ENCODE data around the gene SUSD6. TPM values are rescaled to one million over a fixed set of nuclear protein-coding genes. Genes with fewer than 3 reads are reported as not detected.

SUSD6 gene
- total RNA-seq, 1 donor: 17.7 TPM

DNA sequence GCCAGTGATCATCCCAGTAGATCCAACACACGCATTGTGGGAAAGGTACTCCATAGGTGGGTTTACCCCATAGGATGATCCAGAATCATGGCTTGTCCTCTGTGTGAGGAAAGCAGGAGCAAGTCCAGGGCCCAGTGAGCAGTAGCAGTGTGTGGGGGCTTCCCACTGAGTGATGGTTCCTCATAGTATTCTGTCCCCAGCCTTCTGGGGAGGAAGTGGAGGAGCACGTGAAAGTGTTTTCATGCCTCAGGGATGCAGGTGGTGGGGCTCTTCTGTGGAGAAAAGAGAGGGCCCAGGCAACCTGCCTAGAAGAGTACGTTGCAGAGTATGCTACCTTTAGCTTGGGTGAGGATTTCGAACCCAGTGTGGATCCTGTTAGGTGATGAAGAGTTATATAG is 56.5 kb downstream of the SUSD6 start:
- Histone ChIP-seq H3K4me2 (ENCODE audit: insufficient read depth, low read length) (no peak overlapping the region), H3K36me3 (ENCODE audit: insufficient read depth, low read length) (peaks cover 5% of the 10 kb centered on the region), H3K4me1 (ENCODE audit: insufficient read depth, low read length) (peaks cover 22% of the 10 kb centered on the region), H3K9me3 (ENCODE audit: low read depth, low read length) (no peaks in the 10 kb centered on the region), H3K79me2 (ENCODE audit: insufficient read depth, low read length) (peaks cover 75% of the 10 kb centered on the region), H3K27ac (ENCODE audit: low read depth, low read length) (no peak overlapping the region), H3K27me3 (ENCODE audit: insufficient read depth, low read length) (no peaks in the 10 kb centered on the region), H4K20me1 (ENCODE audit: insufficient read depth, low read length) (peaks cover 38% of the 10 kb centered on the region), H3K4me3 (ENCODE audit: insufficient read depth, low read length) (no peak overlapping the region), H2AFZ (ENCODE audit: low read length) (no peak overlapping the region)
- TF ChIP-seq, protein P1, sequence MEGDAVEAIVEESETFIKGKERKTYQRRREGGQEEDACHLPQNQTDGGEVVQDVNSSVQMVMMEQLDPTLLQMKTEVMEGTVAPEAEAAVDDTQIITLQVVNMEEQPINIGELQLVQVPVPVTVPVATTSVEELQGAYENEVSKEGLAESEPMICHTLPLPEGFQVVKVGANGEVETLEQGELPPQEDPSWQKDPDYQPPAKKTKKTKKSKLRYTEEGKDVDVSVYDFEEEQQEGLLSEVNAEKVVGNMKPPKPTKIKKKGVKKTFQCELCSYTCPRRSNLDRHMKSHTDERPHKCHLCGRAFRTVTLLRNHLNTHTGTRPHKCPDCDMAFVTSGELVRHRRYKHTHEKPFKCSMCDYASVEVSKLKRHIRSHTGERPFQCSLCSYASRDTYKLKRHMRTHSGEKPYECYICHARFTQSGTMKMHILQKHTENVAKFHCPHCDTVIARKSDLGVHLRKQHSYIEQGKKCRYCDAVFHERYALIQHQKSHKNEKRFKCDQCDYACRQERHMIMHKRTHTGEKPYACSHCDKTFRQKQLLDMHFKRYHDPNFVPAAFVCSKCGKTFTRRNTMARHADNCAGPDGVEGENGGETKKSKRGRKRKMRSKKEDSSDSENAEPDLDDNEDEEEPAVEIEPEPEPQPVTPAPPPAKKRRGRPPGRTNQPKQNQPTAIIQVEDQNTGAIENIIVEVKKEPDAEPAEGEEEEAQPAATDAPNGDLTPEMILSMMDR (IDR thresholded peaks at IDR 0.05; ENCODE audit: extremely low read depth, low read depth, low read length): no peak
- no peak for DNase-seq (ENCODE audit: insufficient read length, low spot score, missing footprints)

DNA sequence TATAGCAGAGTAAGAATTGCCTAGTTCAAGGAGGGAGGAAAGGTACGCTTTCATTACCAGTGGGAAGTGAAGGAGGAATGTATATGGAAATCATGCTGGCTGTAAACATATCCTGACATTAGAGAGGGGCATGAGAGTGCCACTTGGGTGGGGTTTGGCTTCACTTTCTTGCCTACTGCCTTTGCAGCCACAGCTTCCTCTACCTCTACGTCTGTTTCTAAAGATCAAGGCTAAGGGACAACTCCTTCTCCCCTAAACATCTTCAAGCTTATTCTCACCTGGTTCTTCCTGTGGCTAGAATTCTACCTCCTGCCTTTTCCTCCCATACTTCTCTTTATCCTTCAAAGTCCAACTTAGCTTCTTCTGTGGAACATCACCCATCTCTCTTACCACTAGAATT is 58.0 kb downstream of the SUSD6 start:
- H3K36me3 ChIP-seq (ENCODE audit: insufficient read depth, low read length): peaks cover 5% of the 10 kb centered on the region
- no peak overlapping the region for H3K27ac ChIP-seq (ENCODE audit: low read depth, low read length)
- no peak overlapping the region for H3K4me3 ChIP-seq (ENCODE audit: insufficient read depth, low read length)
- no peaks in the 10 kb centered on the region for H3K27me3 ChIP-seq (ENCODE audit: insufficient read depth, low read length)
- no peak overlapping the region for H2AFZ ChIP-seq (ENCODE audit: low read length)
- TF ChIP-seq, protein P1 (IDR thresholded peaks at IDR 0.05; ENCODE audit: extremely low read depth, low read depth, low read length): no peak
- H3K9me3 ChIP-seq (ENCODE audit: low read depth, low read length): no peaks in the 10 kb centered on the region
- DNase-seq (ENCODE audit: insufficient read length, low spot score, missing footprints): no peak
- H3K4me2 ChIP-seq (ENCODE audit: insufficient read depth, low read length): no peak overlapping the region
- peaks cover 52% of the 10 kb centered on the region for H4K20me1 ChIP-seq (ENCODE audit: insufficient read depth, low read length)
- H3K79me2 ChIP-seq (ENCODE audit: insufficient read depth, low read length): peaks cover 80% of the 10 kb centered on the region
- H3K4me1 ChIP-seq (ENCODE audit: insufficient read depth, low read length): peaks cover 32% of the 10 kb centered on the region

DNA sequence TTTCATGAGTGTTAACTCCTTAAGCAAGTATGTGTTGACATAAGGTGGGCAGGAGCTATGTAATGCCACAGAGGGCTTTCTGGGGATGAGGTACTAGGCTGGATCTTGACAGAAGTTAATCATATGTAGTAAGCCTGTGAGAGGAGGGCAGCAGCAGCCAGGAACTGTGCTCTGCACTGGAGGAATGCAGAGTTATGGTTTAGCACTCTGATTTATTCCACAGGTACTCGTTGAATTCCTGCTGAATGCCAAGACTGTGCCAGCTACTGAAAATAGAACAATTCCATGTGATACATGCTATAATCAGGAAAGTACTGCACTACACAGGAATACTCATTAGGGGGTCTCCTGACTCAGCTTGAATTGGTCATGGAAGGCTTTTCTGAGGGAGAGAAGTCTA is 58.7 kb downstream of the SUSD6 start:
- Histone ChIP-seq H3K4me1 (ENCODE audit: insufficient read depth, low read length) (peaks cover 39% of the 10 kb centered on the region), H3K27ac (ENCODE audit: low read depth, low read length) (no peak overlapping the region), H4K20me1 (ENCODE audit: insufficient read depth, low read length) (peaks cover 59% of the 10 kb centered on the region), H2AFZ (ENCODE audit: low read length) (no peak overlapping the region), H3K4me2 (ENCODE audit: insufficient read depth, low read length) (no peak overlapping the region), H3K36me3 (ENCODE audit: insufficient read depth, low read length) (peaks cover 5% of the 10 kb centered on the region), H3K9me3 (ENCODE audit: low read depth, low read length) (no peaks in the 10 kb centered on the region), H3K79me2 (ENCODE audit: insufficient read depth, low read length) (peaks cover 80% of the 10 kb centered on the region), H3K4me3 (ENCODE audit: insufficient read depth, low read length) (no peak overlapping the region), H3K27me3 (ENCODE audit: insufficient read depth, low read length) (no peaks in the 10 kb centered on the region)
- no peak for DNase-seq (ENCODE audit: insufficient read length, low spot score, missing footprints)
- TF ChIP-seq, protein P1 (IDR thresholded peaks at IDR 0.05; ENCODE audit: extremely low read depth, low read depth, low read length): no peak

DNA sequence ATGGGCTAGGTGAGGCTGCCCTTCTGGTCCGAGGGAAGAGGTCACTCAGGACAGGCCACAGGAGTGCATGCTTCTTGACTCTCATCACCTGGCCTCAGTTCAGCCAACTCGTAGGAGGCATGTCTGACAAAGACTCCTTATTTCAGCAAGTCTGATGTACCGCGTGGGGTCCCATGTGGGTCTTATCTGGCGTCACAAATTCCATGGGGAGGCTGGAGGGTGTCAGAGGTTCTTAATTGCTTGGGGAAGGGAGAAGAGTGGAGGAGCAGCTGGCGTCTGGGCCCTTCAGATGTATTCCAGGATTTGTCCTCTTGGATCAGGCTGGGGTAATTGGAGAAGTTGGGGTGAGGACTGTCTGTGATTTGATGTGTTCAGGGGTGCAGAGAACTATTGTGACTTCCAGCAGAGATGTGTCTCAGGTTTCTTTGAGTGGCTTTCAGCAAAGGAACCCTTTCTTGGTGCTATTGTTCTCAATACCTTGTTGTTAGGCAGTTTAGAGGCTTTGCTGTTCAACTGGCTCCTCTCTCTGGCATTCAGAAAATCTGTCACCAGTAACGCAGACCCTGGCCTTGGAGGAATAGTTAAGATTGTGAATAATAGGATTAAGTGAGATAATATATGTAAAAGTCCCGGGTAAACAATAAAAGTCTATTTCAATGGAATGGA is 60.1 kb downstream of the SUSD6 start:
- Histone ChIP-seq H3K27me3 (ENCODE audit: insufficient read depth, low read length) (no peaks in the 10 kb centered on the region), H3K4me3 (ENCODE audit: insufficient read depth, low read length) (no peak overlapping the region), H3K79me2 (ENCODE audit: insufficient read depth, low read length) (peaks cover 82% of the 10 kb centered on the region), H3K27ac (ENCODE audit: low read depth, low read length) (no peak overlapping the region), H3K9me3 (ENCODE audit: low read depth, low read length) (no peaks in the 10 kb centered on the region), H3K36me3 (ENCODE audit: insufficient read depth, low read length) (peaks cover 5% of the 10 kb centered on the region), H3K4me1 (ENCODE audit: insufficient read depth, low read length) (peaks cover 25% of the 10 kb centered on the region), H3K4me2 (ENCODE audit: insufficient read depth, low read length) (no peak overlapping the region), H4K20me1 (ENCODE audit: insufficient read depth, low read length) (peaks cover 66% of the 10 kb centered on the region), H2AFZ (ENCODE audit: low read length) (no peak overlapping the region)
- no peak for DNase-seq (ENCODE audit: insufficient read length, low spot score, missing footprints)
- TF ChIP-seq, protein P1 (IDR thresholded peaks at IDR 0.05; ENCODE audit: extremely low read depth, low read depth, low read length): no peak

All from osteoblast (primary cell).